Activated T-cell treated with anti-CD3 and anti-CD28 coated beads, Interleukin-2, amount 50 U/mL, for 72 hours (primary cell): ENCODE measurements around the gene DGKB. TPM values are rescaled to one million over a fixed set of nuclear protein-coding genes. Genes with fewer than 3 reads are reported as not detected.

ENCODE experiments used
- ATAC-seq, 2 donors: fragments of 150-1000 bp; cut with Tn5 transposase; replicated peaks in 1 of 2; 2 replicates each; pipeline ENCODE4 v1.10.0; 2021; ENCODE audit warnings: moderate library complexity in 2 of 2, mild to moderate bottlenecking in 1 of 2
- DNase-seq, 2 donors: peaks; one replicate each; pipeline ENCODE4 v3.0.0; 2021 to 2022; ENCODE audit warnings: mixed read lengths in 1 of 2
- H3K27ac Mint-ChIP-seq: one replicate; pipeline ENCODE4 v1.8.0; 2022; ENCODE audit warnings: mild to moderate bottlenecking, moderate library complexity, mixed read lengths
- H3K27me3 Mint-ChIP-seq: one replicate; pipeline ENCODE4 v1.8.0; 2022; ENCODE audit warnings: low read depth, mixed read lengths
- H3K36me3 Mint-ChIP-seq, 2 donors: one replicate each; pipeline ENCODE4 v1.8.0; 2022; ENCODE audit warnings: mixed read lengths in 2 of 2, mild to moderate bottlenecking in 1 of 2; ENCODE audit not compliant: insufficient read depth in 2 of 2
- H3K4me1 Mint-ChIP-seq: one replicate; pipeline ENCODE4 v1.8.0; 2022; ENCODE audit warnings: low read depth, mixed read lengths
- H3K4me3 Mint-ChIP-seq, 2 donors: one replicate each; pipeline ENCODE4 v1.8.0; 2022; ENCODE audit warnings: mild to moderate bottlenecking in 2 of 2, mixed read lengths in 2 of 2, moderate library complexity in 2 of 2
- H3K9me3 Mint-ChIP-seq, 2 donors: one replicate each; pipeline ENCODE4 v1.8.0; 2022; ENCODE audit warnings: mixed read lengths in 2 of 2
- total RNA-seq, 2 donors: library from RNA; stranded (reverse); gene quantifications; one replicate each; pipeline ENCODE4 v1.2.3, GENCODE V29; 2022

The DGKB gene
- total RNA-seq, 2 donors from 2014 or later = not detected

DNA sequence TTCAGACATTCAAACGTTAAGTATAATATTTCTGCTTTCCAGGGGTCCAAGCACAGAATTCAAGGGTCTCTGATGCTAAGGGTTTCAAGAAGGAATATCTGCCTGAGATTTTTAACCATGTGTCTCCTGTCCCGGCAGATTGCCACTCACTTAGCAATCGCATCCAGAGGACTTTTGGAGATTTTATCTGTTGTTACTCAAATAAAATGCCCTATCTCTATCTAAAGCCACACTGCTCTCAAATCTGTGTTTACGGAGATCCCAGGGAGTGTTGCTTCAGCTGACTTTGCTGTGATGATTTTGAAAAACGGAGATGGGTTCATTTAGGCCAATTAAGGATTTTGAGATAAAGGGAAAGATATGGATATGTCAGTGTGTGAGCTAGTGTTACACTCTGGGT, 359.9 kb downstream of the DGKB start:
- DNase-seq (no peak), ATAC-seq (no peak)
- Mint-ChIP-seq H3K9me3 (no peaks in the 10 kb centered on the region), H3K27ac (no peak overlapping the region), H3K4me1 (no peaks in the 10 kb centered on the region), H3K36me3 (no peaks in the 10 kb centered on the region), H3K27me3 (no peaks in the 10 kb centered on the region), H3K4me3 (no peak overlapping the region)

DNA sequence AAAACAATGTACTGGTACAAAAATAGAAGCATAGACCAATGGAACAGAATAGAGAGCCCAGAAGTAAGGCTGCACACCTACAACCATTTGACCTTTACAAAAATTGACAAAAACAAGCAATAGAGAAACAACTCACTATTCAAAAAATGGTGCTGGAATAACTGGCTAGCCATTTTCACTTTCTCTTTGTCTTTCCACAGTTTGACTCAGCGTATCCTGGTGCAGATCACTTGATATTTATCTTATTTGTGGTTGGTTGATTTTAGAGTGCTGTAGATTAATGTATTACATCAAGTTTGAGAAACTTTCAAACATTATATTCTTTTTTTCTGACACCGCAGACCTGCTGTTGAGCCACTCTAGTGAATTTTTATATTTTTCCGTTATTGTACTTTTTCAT, 381.4 kb downstream of the DGKB start:
- Mint-ChIP-seq H3K9me3 (peaks cover 2 to 4% of the 10 kb centered on the region in 2 donors), H3K36me3 (no peaks in the 10 kb centered on the region), H3K4me1 (no peaks in the 10 kb centered on the region), H3K27ac (no peak overlapping the region), H3K4me3 (no peak overlapping the region), H3K27me3 (no peaks in the 10 kb centered on the region)
- ATAC-seq = no peak
- no peak for DNase-seq

DNA sequence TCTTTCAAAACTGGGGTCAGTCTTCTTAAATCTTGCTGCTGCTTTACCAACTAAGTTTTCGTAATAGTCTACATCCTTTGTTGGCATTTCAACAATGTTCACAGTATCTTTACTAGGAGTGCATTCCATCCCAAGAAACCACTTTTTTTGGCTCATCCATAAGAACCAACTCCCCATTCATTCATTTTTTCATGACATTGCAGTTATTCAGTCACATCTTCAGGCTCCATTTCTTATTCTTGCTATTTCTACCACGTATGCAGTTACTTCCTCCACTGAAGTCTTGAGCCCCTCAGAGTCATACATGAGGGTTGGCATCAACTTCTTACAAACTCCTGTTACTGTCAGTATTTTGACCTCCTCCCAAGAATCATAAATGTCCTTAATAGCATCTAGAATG, 392.3 kb downstream of the DGKB start:
- peaks cover 4 to 6% of the 10 kb centered on the region in 2 donors for H3K9me3 Mint-ChIP-seq
- DNase-seq = no peak
- no peaks in the 10 kb centered on the region for H3K36me3 Mint-ChIP-seq
- H3K27me3 Mint-ChIP-seq = no peaks in the 10 kb centered on the region
- no peak overlapping the region for H3K27ac Mint-ChIP-seq
- ATAC-seq = no peak
- H3K4me3 Mint-ChIP-seq = no peak overlapping the region
- no peaks in the 10 kb centered on the region for H3K4me1 Mint-ChIP-seq

DNA sequence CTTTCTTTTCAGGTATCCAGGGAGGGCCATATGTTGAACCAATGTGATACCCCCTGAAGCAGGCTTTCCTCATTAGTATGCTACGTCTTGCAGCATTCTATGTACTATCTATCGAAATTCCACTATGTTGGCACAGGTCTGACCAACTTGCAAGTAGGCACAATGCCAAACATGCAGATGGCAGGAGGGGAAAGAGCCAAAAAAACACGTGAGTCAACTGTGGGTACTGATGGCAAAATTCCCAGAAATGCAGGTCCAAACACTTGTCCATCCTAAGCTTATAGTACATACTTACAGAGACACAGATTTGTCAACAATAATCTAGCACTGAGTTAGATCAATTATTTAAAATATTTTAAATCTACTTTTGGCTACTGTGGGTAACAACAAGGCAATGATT, 394.9 kb downstream of the DGKB start:
- no peak overlapping the region for H3K27ac Mint-ChIP-seq
- no peak for DNase-seq
- ATAC-seq = no peak
- no peaks in the 10 kb centered on the region for H3K27me3 Mint-ChIP-seq
- H3K4me1 Mint-ChIP-seq = no peaks in the 10 kb centered on the region
- no peaks in the 10 kb centered on the region for H3K36me3 Mint-ChIP-seq
- H3K9me3 Mint-ChIP-seq = peaks cover 4 to 9% of the 10 kb centered on the region in 2 donors
- H3K4me3 Mint-ChIP-seq = no peak overlapping the region

DNA sequence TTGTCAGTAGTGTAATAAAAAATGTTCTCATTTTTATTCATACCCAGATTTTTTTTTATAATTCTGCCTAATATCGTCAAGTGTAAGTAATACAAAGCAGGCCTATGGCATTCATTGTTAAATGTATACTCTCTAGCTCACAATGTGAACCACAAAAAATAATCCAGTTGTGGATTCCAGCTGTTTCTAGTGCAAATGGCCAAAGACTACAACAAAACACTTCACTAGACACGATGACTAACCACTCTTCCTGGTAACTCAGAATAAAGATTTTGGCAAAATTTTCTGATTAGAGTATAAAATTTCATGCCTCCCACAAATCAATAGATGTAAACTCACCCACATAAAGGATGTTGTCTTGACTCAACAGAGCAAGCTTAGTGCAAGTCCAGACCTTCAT, 396.6 kb downstream of the DGKB start:
- Mint-ChIP-seq H3K4me3 (no peak overlapping the region), H3K4me1 (no peaks in the 10 kb centered on the region), H3K9me3 (peaks cover 4 to 15% of the 10 kb centered on the region in 2 donors), H3K27ac (no peak overlapping the region), H3K27me3 (no peaks in the 10 kb centered on the region), H3K36me3 (no peaks in the 10 kb centered on the region)
- DNase-seq = no peak
- no peak for ATAC-seq

DNA sequence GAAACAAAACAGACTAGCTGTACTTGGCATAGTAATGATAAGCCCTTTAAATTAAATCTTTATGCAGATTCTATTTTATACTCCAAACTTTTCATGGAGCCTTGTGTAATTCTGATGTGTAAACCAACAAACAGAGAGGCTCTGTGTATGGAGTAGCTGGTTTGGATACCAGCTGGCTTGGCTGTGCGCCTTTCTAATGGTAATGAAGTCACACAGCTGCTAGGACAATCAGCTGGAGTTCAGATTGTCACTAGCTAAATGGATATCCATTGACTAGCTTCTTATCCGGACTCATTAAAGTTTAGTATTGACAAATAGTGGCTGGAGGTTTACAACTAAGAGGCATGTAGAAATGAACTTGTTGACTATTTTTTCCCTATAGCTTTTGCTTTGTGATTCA, 398.4 kb downstream of the DGKB start:
- no peaks in the 10 kb centered on the region for H3K27me3 Mint-ChIP-seq
- H3K9me3 Mint-ChIP-seq = peaks cover 0 to 10% of the 10 kb centered on the region in 2 donors
- ATAC-seq = no peak
- no peaks in the 10 kb centered on the region for H3K4me1 Mint-ChIP-seq
- H3K4me3 Mint-ChIP-seq = no peak overlapping the region
- H3K27ac Mint-ChIP-seq = no peak overlapping the region
- DNase-seq = no peak
- H3K36me3 Mint-ChIP-seq = no peaks in the 10 kb centered on the region

DNA sequence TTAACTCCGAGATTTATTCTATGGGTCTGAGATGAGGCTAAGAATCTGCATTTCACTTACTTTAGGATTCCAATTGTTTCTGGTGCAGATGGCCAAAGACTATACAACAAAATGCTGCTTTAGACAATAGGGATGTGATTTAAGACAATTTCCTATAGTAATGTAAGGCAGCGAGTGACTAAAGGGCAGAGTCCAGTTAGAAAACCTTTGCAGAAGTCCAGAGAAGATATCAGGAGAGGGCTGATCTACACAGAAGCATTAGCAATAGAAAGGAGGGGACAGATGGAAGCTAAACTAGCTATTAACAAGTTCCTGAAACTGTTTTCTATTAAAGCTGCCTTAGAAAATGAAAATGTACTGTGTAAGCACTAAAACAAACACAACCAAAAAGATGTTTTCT, 398.9 kb downstream of the DGKB start:
- DNase-seq (no peak), ATAC-seq (no peak)
- H3K27ac Mint-ChIP-seq = no peak overlapping the region
- peaks cover 0 to 10% of the 10 kb centered on the region in 2 donors for H3K9me3 Mint-ChIP-seq
- no peaks in the 10 kb centered on the region for H3K36me3 Mint-ChIP-seq
- H3K4me3 Mint-ChIP-seq = no peak overlapping the region
- H3K27me3 Mint-ChIP-seq = no peaks in the 10 kb centered on the region
- no peaks in the 10 kb centered on the region for H3K4me1 Mint-ChIP-seq

DNA sequence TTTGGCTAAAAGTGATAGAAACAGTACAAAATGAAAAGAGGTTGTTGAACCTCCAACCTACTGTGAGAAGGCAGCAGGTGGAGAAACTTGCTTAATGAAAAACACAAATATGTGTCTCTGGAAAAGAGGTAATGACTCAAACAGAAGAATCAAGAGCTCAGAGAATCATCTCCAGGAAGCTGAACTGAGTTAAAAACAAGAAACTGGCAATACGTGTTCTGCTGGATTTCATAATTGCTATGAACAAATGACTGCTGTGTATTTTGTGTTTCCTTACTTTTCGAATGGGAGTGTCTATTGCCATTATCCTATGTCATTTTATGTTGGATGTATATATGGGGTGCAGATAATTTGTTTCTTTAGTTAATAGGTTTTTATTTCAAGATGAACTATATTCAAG, 401.1 kb downstream of the DGKB start:
- H3K4me3 Mint-ChIP-seq = no peak overlapping the region
- no peak for DNase-seq
- H3K27ac Mint-ChIP-seq = no peak overlapping the region
- no peaks in the 10 kb centered on the region for H3K36me3 Mint-ChIP-seq
- no peaks in the 10 kb centered on the region for H3K4me1 Mint-ChIP-seq
- H3K27me3 Mint-ChIP-seq = no peaks in the 10 kb centered on the region
- ATAC-seq = no peak
- H3K9me3 Mint-ChIP-seq = peaks cover 0 to 11% of the 10 kb centered on the region in 2 donors

DNA sequence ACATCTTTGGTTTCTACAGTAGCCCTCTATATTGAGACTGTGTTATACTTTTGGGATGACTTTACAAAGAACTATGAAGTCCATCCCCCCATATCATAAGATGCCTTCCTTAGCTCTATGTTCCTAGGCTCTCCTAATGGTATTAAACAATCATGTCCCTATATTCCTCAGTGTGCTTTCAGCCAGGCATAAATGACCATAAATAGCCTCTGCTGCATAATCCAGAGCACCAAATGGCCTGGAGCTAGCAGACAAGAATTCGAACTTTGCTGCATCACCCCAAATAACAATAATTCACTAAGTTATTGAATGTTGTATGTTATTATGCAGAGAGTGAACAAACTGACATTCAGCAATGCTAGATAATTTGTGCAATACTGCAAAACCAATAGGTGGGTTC, 405.2 kb downstream of the DGKB start:
- no peaks in the 10 kb centered on the region for H3K27me3 Mint-ChIP-seq
- H3K4me3 Mint-ChIP-seq = no peak overlapping the region
- ATAC-seq (no peak), DNase-seq (no peak)
- peaks cover 0 to 8% of the 10 kb centered on the region in 2 donors for H3K9me3 Mint-ChIP-seq
- H3K27ac Mint-ChIP-seq = no peak overlapping the region
- no peaks in the 10 kb centered on the region for H3K36me3 Mint-ChIP-seq
- H3K4me1 Mint-ChIP-seq = no peaks in the 10 kb centered on the region

DNA sequence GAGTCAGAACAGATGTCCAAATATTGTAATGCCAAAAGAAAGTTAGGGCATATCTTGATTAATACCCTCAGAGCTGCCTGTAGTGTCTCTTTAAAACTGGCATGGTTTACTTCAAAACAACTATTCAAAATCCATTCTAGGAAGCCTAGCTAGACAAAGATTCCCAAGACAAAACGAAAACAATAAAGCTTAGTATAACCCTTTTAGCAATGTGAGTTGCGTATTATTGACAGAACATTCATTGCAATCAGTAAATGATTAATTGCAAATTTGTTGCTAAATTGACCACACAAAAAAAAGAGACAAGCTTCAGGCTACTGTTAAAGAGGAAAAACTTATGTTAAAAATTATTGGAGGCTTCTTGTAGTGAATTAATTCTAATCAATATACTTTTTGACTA, 406.9 kb downstream of the DGKB start:
- H3K36me3 Mint-ChIP-seq = no peaks in the 10 kb centered on the region
- ATAC-seq = no peak
- no peak overlapping the region for H3K27ac Mint-ChIP-seq
- no peak overlapping the region for H3K4me3 Mint-ChIP-seq
- no peaks in the 10 kb centered on the region for H3K27me3 Mint-ChIP-seq
- H3K9me3 Mint-ChIP-seq = peaks cover 0 to 1% of the 10 kb centered on the region in 2 donors
- H3K4me1 Mint-ChIP-seq = no peaks in the 10 kb centered on the region
- DNase-seq = no peak

DNA sequence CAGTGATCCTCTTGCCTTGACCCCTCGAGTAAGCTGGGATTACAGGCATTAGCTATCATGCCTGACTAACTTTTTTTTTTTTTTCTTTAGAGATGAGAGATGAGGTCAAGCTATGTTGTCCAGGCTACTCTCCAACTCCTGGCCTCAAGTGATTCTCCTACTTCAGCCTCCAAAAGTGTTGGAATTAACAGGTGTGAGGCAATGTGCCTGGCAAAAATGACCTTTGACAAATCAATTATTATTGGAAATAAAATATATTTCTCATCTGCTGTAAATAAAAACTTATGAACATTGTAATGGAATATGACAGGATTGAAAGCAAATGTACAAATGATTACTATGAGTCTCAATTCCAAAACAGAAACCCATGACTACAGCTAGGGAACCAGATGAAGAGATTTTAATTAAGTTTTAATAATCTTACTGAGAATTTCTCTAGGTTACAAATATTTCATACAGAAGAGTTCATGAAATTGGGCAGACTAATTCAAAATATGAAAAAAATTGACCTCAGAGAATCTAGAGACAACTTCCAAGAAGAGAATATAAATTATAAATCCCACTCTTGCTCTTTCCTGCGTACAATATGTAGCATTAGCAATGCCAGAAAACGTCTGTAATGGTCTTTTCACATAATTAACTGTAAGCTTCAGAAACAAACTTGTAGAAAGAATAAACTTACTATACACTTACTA, 414.7 kb downstream of the DGKB start:
- DNase-seq = no peak
- Mint-ChIP-seq H3K9me3 (no peaks in the 10 kb centered on the region), H3K4me3 (no peak overlapping the region), H3K4me1 (no peaks in the 10 kb centered on the region), H3K27ac (no peak overlapping the region), H3K36me3 (no peaks in the 10 kb centered on the region), H3K27me3 (no peaks in the 10 kb centered on the region)
- no peak for ATAC-seq

DNA sequence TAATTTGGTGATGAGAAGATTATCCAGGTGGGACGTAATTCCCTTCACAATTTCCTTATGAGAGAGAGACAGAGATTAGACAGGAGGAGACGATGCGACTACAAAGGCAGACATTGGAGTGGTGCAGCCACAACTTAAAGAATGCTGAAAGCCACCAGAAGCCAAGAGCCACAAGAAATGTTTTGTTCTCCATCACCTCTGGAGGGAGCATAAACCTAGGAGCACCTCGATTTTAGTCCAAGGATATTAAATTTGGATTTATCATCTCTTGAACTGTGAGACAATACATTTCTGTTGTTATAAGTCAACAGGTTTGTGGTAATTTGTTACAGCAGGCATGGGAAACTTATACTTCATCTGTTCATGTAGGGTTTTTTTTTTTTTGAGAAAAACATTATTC, 418.9 kb downstream of the DGKB start:
- H3K9me3 Mint-ChIP-seq = peaks cover 0 to 2% of the 10 kb centered on the region in 2 donors
- no peaks in the 10 kb centered on the region for H3K27me3 Mint-ChIP-seq
- no peaks in the 10 kb centered on the region for H3K4me1 Mint-ChIP-seq
- no peak overlapping the region for H3K4me3 Mint-ChIP-seq
- no peaks in the 10 kb centered on the region for H3K36me3 Mint-ChIP-seq
- ATAC-seq (no peak), DNase-seq (no peak)
- H3K27ac Mint-ChIP-seq = no peak overlapping the region

DNA sequence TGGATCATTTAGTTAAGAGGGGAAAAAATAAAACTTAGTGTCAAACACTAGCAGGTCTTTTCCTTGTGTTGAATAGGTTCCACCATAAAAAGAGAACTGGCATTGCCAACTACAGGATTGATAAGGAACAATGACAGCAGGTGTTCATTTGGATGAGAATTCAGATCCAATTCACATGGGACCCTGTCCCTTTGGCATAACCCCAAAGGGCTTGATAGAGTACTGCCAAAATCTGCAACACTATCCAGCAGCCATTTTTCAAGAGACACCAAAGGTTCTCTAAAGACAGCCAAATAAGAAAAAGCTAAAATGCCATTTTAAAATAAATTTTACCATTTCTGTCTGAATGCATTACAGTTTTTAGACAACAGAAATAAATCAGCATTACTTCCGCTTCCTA, 422.3 kb downstream of the DGKB start:
- no peak for DNase-seq
- Mint-ChIP-seq H3K4me3 (no peak overlapping the region), H3K9me3 (peaks cover 0 to 2% of the 10 kb centered on the region in 2 donors), H3K36me3 (no peaks in the 10 kb centered on the region), H3K27ac (no peak overlapping the region), H3K4me1 (no peaks in the 10 kb centered on the region), H3K27me3 (no peaks in the 10 kb centered on the region)
- ATAC-seq = no peak

DNA sequence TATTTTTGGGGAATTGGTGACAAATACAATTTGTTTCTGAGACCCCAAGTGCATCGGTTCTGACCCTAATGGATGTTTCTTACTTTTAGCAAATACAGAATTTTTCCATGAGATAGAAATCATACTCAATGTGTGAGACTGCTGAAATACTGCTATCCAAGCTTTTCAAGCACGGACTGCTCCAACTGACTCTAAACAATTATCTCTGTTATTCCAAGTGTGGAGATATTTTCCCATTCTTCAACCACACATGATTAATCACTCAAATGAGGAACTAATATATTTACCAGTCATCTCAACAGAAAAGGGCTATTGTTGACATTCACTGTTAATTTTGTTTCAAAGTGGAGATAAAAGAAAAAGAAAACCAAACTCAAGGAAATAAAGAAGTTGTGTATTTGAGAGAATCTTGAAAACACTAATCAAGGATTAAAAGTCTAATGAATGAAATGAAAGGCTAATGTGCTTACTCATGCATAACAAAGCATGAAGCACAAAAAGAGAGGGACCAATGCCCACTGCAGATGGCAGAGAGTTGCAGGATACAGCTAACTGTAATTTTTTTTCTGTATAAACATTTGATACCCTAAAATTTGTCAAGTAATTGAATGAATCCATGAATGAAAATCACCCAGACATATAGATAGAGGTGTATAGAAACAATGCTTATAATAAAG, 423.6 kb downstream of the DGKB start:
- Mint-ChIP-seq H3K27ac (no peak overlapping the region), H3K4me3 (no peak overlapping the region), H3K36me3 (no peaks in the 10 kb centered on the region), H3K9me3 (peaks cover 2% of the 10 kb centered on the region in 2 donors), H3K4me1 (no peaks in the 10 kb centered on the region), H3K27me3 (no peaks in the 10 kb centered on the region)
- ATAC-seq (no peak), DNase-seq (no peak)
